ENCODE results near the gene SLC38A9.

The SLC38A9 gene

DNA sequence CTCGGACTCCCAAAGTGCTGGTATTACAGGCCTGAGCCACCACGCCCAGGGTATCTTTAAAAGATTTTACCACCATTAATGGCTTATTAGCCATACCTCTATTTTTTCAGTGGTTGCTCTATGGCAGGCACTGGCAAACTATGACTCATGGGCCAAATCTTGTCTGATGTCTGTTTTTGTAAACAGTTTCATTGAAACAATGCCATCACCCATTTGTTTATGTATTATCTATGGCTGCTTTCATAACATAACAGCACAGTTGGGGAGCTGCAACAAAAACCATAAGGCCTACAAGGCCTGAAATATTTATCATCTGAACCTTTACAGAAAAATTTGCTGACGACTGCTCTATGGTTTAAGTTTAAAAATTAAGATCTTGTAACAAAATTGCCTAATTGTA is 66.8 kb downstream of the SLC38A9 start:
- DNase-seq = no peak

DNA sequence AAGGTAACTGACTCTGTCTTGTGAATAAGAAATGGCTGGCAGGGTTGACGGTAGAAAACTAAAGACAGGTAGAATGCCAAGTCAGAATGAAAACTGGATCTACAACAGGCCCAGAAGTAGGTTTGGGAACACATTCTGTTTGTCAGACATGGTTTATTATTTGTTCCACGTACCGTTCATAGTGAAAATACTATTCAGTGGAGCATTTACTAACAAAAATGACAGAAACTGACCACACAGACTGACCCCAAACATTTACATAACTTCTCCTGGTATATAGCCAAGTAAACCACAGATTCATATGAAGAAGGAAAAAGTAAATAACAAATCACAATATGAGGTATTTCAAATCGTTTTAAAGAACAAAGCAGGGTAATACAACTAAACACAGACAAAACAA is 73.7 kb downstream of the SLC38A9 start:
- no peak for DNase-seq

GRCh38 chr5:55638051-55638450 is 74.1 kb downstream of the SLC38A9 start:
- DNase-seq = no peak

- no peak for DNase-seq
Measured at GRCh38 chr5:55636683-55637082, 75.4 kb downstream of the SLC38A9 start.

DNA sequence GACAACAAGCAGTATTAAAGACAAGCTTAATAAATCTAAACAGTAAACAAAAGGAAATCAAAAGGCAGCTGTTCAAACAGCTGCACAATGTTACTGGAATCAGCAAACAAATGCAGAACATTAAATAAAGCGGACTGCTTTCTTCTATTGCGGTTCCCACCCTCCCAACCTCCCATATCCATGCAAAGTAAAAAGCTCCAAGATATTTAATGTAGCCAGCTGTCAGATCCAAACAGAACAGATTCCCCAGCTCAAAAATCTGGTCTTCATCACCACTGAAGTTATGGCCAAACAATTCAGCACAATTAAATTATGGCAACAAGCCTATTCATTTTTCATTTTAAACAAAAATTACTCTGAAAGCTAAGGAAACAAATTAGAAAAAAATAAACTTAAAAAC is 75.9 kb downstream of the SLC38A9 start:
- no peak for DNase-seq

DNA sequence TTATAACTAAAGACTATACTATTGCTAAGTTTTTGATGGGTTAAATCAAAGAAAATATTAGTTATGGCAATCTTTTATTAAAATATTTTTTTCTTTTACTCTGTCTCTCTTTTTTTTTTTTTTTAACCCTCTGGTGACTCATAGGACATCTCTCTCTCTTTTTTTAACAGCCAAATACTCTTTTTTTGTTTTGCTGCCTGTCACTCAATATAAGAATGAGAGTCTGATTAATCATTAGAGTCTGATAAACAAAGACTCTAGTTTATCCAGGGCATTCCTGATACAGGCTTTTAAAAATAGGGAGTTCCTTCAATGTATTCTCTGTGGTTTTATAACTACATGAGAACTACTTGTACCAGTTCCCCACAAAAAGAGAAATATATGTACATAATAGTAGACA is 77.3 kb downstream of the SLC38A9 start:
- DNase-seq = no peak

DNA sequence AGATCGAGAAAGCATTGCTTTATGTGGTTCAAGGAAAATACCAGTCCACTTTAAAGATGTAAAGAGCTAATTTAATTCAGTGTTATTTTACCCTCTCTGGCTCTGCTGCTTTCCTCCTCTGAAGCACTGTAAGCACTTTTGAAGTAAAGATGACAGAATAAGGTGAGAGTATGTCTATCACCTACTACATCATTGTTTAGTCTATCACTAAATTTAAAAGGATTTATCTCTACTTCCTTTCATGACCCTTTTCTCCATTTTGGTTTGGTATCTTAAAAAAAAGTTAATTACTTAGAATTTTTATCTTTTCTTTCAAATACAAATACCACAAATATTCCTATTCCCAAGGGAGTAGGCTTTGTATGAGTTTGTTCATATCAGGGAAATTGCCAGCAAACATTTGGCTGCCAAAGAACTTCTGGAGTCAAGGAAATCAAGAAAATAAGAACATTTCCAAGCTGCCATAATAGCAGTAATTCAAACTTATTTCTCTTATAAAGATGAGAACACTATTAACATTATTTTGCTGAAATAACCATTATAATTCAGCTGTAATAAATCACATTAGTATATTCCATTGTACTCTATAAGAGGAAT is 77.8 kb downstream of the SLC38A9 start:
- DNase-seq = no peak

DNA sequence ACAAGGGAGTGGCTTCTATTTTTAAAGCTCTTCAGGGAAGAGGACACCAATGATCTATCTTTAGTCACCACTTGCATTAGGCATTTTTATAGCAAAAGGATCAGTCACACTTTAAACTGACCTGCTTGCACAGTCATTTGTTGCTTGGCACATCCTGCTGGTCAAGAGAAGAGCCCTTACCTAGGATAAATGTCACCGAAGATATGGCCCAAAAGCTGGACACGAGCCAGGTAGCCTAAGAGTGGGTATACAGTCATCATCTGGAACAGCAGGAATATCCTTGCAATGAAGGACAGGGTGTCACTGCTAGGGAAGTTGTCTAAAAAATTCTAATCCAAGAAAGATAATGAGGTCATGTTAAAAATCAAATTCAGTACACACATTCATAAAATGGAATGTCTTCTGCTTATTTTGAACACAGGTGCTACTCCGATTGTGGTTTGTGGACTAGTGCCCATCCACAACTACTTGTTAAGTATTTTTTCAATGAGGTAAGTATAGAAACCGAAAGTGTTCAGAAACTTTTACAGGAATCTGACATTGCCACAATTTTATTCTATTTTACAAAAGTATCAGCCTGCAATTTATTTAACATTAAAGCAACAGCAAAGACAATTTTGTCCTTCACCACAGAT is 78.4 kb downstream of the SLC38A9 start:
- no peak for DNase-seq

GRCh38 chr5:55629815-55630214 is 82.3 kb downstream of the SLC38A9 start:
- DNase-seq = no peak

DNA sequence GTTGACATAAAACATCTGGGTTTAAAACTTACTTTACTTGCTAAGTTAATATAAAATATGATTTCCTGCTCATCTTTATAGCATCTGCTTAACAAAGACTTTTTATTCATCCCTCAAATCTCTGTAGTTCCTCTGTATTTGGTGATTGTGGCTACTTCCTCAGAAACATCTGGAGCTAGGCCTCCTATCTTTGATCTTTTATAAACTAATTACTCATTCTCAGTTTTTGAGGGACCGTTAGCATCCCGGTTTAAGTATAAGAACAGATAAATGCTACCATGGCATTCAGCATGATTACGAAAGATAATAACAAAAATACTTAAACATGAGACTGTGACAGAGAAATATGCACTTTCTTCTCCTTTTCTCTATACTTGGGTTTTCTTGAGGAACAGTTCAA is 85.3 kb downstream of the SLC38A9 start:
- no peak for DNase-seq

DNA sequence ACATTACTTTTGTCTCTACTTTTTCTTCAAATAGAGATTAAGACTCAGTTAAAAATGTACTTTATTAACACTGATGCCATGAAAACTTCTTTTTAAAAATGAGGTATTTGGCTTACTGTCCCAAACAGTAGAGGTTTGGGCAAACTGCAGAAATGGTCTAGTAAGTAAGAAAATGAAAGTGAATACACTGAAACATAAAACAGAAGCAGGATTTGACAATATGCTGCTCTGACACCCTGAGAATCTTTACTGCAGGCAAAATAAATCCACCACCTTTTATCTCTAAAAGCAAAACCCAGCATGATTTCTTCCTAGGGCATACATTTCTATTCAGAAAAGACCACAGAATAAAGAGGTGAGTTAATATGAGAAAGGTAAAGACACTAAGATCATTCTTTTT is 86.2 kb downstream of the SLC38A9 start:
- DNase-seq = no peak

DNA sequence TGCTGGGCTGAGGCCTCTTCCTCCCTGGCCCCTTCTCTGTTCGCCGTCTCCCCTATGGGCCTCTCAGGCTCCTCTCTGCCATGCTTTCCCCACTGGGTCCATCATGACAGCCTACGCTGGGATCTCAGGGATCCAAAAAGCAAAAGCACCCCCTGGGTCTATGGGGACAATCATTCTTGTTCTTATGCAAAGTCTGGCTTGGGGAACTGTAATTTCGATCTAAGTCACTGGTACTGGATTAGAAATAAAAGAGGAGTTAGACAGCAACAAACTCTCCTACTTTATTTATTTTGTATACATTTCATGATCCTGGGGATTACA is 86.6 kb downstream of the SLC38A9 start:
- no peak for DNase-seq

GRCh38 chr5:55624841-55625588 is 87.1 kb downstream of the SLC38A9 start:
- no peak for DNase-seq

DNA sequence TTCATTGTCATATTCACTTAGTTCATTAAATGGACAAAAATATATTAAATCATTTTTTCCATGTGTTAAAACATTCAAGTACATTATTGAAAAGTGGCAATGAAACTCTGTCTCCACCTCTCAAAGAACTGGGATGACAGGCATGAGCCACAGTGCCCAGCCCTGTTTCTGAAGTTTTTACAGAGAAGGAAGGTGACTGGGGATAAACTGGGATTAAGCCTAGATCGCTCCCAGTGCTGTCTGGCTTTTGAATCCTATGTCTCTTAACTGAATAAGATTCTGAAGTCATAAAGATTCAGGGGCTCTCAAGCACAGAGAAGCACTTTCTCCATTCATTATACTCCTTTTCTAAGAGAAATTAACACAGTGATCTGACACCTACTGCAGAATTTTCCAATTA is 88.3 kb downstream of the SLC38A9 start:
- no peak for DNase-seq

GRCh38 chr5:55622460-55622859 is 89.7 kb downstream of the SLC38A9 start:
- DNase-seq = no peak

DNA sequence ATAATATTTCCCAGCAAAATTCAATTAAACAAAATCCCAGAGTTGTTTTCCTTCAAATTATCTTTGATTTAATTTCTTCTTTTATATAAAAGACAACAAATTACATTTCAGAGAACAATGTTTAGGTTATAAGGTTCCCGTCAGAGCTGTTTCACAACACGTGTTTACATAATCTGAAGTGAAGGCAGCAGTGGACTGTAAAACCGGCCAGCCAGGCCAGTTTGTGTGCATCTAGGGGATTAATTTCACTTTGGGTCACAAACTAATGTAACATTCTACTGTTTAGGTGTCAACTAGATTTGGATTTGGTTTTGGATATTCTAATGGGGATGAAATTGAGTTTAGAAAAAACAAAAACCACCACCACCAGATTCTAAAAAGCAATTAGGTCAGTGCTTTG is 90.9 kb downstream of the SLC38A9 start:
- no peak for DNase-seq

GRCh38 chr5:55620766-55621160 is 91.4 kb downstream of the SLC38A9 start:
- no peak for DNase-seq

- DNase-seq = no peak
Measured at GRCh38 chr5:55620009-55620765, 91.9 kb downstream of the SLC38A9 start.

DNA sequence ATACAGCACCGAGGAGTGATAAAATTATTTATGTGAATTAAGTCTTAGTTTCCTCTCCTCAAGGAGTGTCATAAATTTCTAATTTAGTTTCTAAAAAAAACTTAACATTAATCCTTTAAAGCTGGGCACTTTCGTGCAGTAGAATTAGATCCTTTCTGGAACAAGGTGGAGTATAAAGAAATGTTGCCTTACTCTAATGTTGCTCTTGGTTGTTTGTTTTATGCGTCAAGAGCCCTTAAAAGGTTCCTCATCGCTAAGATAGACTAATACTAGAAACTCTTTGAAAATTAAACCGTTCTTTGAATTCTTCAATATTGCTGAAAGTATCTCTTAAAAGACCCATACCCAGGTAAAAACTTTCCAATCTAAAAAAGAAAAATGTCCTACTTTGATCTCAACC is 93.8 kb downstream of the SLC38A9 start:
- no peak for DNase-seq

GRCh38 chr5:55613112-55613868 is 98.8 kb downstream of the SLC38A9 start:
- no peak for DNase-seq

GRCh38 chr5:55610542-55610941 is 101.6 kb downstream of the SLC38A9 start:
- DNase-seq = no peak

- no peak for DNase-seq
Measured at GRCh38 chr5:55609413-55609812, 102.7 kb downstream of the SLC38A9 start.

Data from DMS 273 treated with DMSO at 0.1 percent for 48 hours (cell line).